Measurements from ENCODE around the gene BYSL.

The BYSL gene

GRCh38 chr6:41878961-41879405, 42.3 kb upstream of the BYSL start:
- peak; percentile 56 for DNase-seq (ENCODE audit: low read depth)
- TF ChIP-seq CTCF (conservative IDR thresholded peaks at IDR 0.05; ENCODE audit: low read depth, low read length), result no peak
- no peak overlapping the region for H3K4me3 ChIP-seq (ENCODE audit: low read depth, low read length)

- TF ChIP-seq CTCF (conservative IDR thresholded peaks at IDR 0.05; ENCODE audit: low read depth, low read length), result no peak
- no peak overlapping the region for H3K4me3 ChIP-seq (ENCODE audit: low read depth, low read length)
- DNase-seq (ENCODE audit: low read depth), result no peak
Observed at GRCh38 chr6:41881506-41881905, 39.8 kb upstream of the BYSL start.

- no peak for DNase-seq (ENCODE audit: low read depth)
- H3K4me3 ChIP-seq (ENCODE audit: low read depth, low read length), result no peak overlapping the region
- TF ChIP-seq CTCF (conservative IDR thresholded peaks at IDR 0.05; ENCODE audit: low read depth, low read length), result no peak
Observed at GRCh38 chr6:41884957-41885356, 36.3 kb upstream of the BYSL start.

DNA sequence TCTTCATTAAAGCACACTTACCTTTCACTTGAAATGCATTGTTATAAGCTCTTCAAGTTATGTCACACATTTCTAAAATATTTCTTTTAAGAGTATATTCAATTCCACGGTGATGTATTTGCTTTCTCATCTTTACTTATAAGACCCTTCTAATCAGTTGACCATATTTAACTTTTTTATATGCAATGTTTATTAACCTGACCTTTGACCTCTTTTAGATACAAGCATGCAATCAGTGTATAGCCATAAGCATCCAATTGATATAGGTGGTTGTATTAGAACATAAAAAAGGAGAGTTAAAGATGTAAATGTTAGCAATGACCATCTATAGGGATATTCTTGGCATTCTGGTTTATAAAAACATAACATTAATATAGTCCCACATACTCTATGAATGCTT, 35.4 kb upstream of the BYSL start:
- no peak for TF ChIP-seq CTCF (conservative IDR thresholded peaks at IDR 0.05; ENCODE audit: low read depth, low read length)
- H3K4me3 ChIP-seq (ENCODE audit: low read depth, low read length), result no peak overlapping the region
- DNase-seq (ENCODE audit: low read depth), result no peak

DNA sequence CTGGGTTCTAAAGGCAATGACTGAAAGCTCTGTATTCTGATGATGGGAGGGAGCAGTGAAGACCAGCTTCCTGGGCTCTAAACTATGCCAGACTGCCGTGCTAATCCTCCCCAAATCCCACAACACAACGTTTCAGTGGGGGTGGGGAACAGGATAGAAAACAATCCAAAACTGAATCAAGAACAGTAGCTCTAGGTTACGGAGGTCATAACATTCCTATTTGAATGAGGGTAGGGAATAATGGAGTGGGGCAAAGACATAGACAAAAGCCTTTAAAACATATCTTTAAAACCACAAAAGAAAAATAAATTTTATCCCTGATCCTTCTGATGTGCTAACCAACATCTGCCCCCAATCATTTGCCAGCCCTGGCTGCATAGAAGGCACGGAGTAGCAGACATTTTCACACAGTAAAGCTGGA, 34.0 kb upstream of the BYSL start:
- DNase-seq (ENCODE audit: low read depth), result no peak

DNA sequence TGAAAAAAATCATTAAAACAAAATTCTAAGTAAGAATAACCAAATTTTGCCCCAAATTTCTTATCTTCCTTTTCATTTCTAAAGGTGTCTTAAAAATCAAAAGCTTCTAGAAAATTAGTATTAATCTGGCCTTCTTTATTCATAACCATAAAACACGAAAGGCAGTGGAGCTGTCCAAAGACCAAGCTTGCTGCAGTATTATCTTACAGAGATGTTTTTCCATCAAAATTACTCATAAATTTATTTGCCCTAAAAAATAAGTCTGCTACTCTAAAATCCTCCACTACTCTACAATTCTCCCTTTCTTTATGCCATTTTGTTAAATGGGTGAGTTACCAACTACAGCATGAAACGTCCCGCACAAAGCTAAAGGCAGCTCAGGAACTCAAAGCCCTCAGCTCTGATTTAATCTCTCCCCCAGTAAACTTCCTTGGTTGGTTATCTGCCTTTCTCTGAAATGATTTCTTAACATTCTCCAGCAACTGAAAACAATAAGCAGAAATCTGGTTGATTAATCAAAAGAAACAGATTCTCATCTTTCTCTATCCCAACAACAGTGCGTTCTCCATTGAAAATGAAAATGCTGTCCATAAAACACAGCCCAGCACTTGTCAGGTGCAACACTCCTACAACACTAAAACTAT, 28.3 kb upstream of the BYSL start:
- TF ChIP-seq CTCF (conservative IDR thresholded peaks at IDR 0.05; ENCODE audit: low read depth, low read length), result no peak
- no peak overlapping the region for H3K4me3 ChIP-seq (ENCODE audit: low read depth, low read length)
- no peak for DNase-seq (ENCODE audit: low read depth)

More for the DNA sequence above, 34.0 kb upstream of the BYSL start:
- no peak for TF ChIP-seq CTCF (conservative IDR thresholded peaks at IDR 0.05; ENCODE audit: low read depth, low read length)
- no peak overlapping the region for H3K4me3 ChIP-seq (ENCODE audit: low read depth, low read length)

Data from choroid plexus epithelial cell (primary cell).